Kidney (tissue), 14 donors: ENCODE data around the gene C8G. TPM values are rescaled to one million over a fixed set of nuclear protein-coding genes. Genes with fewer than 3 reads are reported as not detected.

ENCODE experiments used
- DNase-seq, 5 donors: peaks; one replicate each; pipeline ENCODE4 v3.0.0-alpha.2; 2013 to 2020
- FAIRE-seq: peaks from 2 replicates; lab custom pipeline; 2012; peaks lifted over from hg19 to GRCh38; lab: Jason Lieb, UNC
- H3K27ac ChIP-seq, 2 donors: one replicate each; pipeline ENCODE4 v1.7.0; 2013; ENCODE audit warnings: low read depth in 2 of 2, low read length in 2 of 2, inconsistent platforms in 1 of 2
- H3K27me3 ChIP-seq: one replicate; pipeline ENCODE4 v1.7.1; 2013; ENCODE audit warnings: low read length, inconsistent platforms; ENCODE audit not compliant: control insufficient read depth, insufficient read depth
- H3K36me3 ChIP-seq, 3 donors: one replicate each; pipeline versions ENCODE4 v1.7.0 to v1.7.1; 2013; ENCODE audit warnings: low read length in 3 of 3, control low read depth in 1 of 3, inconsistent platforms in 1 of 3; ENCODE audit not compliant: insufficient read depth in 3 of 3, control insufficient read depth in 2 of 3
- H3K4me1 ChIP-seq, 3 donors: one replicate each; pipeline versions ENCODE4 v1.7.0 to v1.7.1; 2013; ENCODE audit warnings: low read length in 3 of 3, inconsistent platforms in 1 of 3, low read depth in 1 of 3; ENCODE audit not compliant: control insufficient read depth in 2 of 3, insufficient read depth in 2 of 3
- H3K4me3 ChIP-seq, 3 donors: one replicate each; pipeline versions ENCODE4 v1.7.0 to v1.8.1; 2013; ENCODE audit warnings: low read length in 3 of 3, control low read depth in 1 of 3, inconsistent platforms in 1 of 3
- H3K9ac ChIP-seq, 3 donors: one replicate each; pipeline versions ENCODE4 v1.7.0 to v1.7.1; 2013; ENCODE audit warnings: low read length in 3 of 3, control low read depth in 1 of 3, inconsistent platforms in 1 of 3
- H3K9me3 ChIP-seq, 3 donors: one replicate each; pipeline versions ENCODE4 v1.7.0 to v1.7.1; 2013; ENCODE audit warnings: low read length in 3 of 3, control low read depth in 1 of 3, inconsistent platforms in 1 of 3; ENCODE audit not compliant: control insufficient read depth in 2 of 3, insufficient read depth in 1 of 3
- CTCF ChIP-seq: IDR thresholded peaks from 3 replicates; pipeline ENCODE4 v1.5.1; 2012; ENCODE audit warnings: mild to moderate bottlenecking, moderate library complexity, borderline replicate concordance; ENCODE audit not compliant: insufficient read depth; ENCODE audit errors: extremely low read depth
- intact Hi-C: fragments of 100-400 bp; cut with DNase I; formaldehyde crosslinking; loops from one replicate; pipeline ENCODE4 v1.11.1; 2022
- polyA plus RNA-seq: library from polyadenylated mRNA; stranded (reverse); fragments of 350-450 nt; fragmentation: Illumina TruSeq; extraction: RNeasy Lipid Tissue Mini Kit (QIAGEN cat#74804); gene quantifications from one replicate; pipeline ENCODE4 v1.2.3, GENCODE V29; 2014; ENCODE audit warnings: low read depth, low replicate concordance; ENCODE audit not compliant: insufficient read depth
- total RNA-seq: library from RNA; stranded (reverse); fragmentation: NEBNext Ultra II Directional; extraction: Animal tissue kit (Norgen Biotek cat#: 25700); gene quantifications from one replicate; pipeline ENCODE4 v1.2.1, GENCODE V29; 2021
- donor health status: control.
- donor health status: control.
- donor health status: control.
- donor health status: control.
- donor health status: control.
- donor health status: DM: yes; HTN: yes; CAD: no.
- donor health status: Normal renal cell carcinoma (clear cell type).

Gene C8G
- total and polyA plus RNA-seq, 2 donors from 2014 or later = 1.9 to 2.1 TPM

GRCh38 chr9:136958898-136959850 lies 14.1 kb downstream of the C8G start:
- Histone ChIP-seq H3K4me1 (no peaks in the 10 kb centered on the region), H3K9ac (no peak overlapping the region), H3K27me3 (no peaks in the 10 kb centered on the region), H3K36me3 (no peaks in the 10 kb centered on the region), H3K4me3 (no peak overlapping the region), H3K9me3 (no peaks in the 10 kb centered on the region), H3K27ac (no peak overlapping the region)
- DNase-seq (no peak), FAIRE-seq (no peak)
- no peak for TF ChIP-seq CTCF
- intact Hi-C loops = loop anchor here (10.0 kb wide), 1 partner anchor 66 kb away; the partner anchor contains the start of gene ABCA2

GRCh38 chr9:136960212-136960937 lies 15.3 kb downstream of the C8G start:
- no peak overlapping the region for H3K27ac ChIP-seq
- H3K27me3 ChIP-seq = no peaks in the 10 kb centered on the region
- TF ChIP-seq CTCF = no peak
- peak in 3 of 5 donors; percentile 71 to 73 (median 71) for DNase-seq
- H3K9ac ChIP-seq = no peak overlapping the region
- H3K4me1 ChIP-seq = no peaks in the 10 kb centered on the region
- no peak for FAIRE-seq
- intact Hi-C loops = no loop called here
- no peaks in the 10 kb centered on the region for H3K36me3 ChIP-seq
- no peaks in the 10 kb centered on the region for H3K9me3 ChIP-seq
- no peak overlapping the region for H3K4me3 ChIP-seq

GRCh38 chr9:136960938-136961275 lies 15.9 kb downstream of the C8G start:
- no peak overlapping the region for H3K27ac ChIP-seq
- FAIRE-seq = no peak
- no peak for TF ChIP-seq CTCF
- H3K36me3 ChIP-seq = no peaks in the 10 kb centered on the region
- DNase-seq = no peak
- H3K4me3 ChIP-seq = no peak overlapping the region
- intact Hi-C loops = no loop called here
- H3K27me3 ChIP-seq = no peaks in the 10 kb centered on the region
- no peaks in the 10 kb centered on the region for H3K4me1 ChIP-seq
- H3K9ac ChIP-seq = no peak overlapping the region
- H3K9me3 ChIP-seq = no peaks in the 10 kb centered on the region
